Brain microvascular endothelial cell (primary cell): ENCODE results near the gene MVK.

Experiments
- DNase-seq: peaks from one replicate; pipeline ENCODE4 v3.0.0-alpha.2; 2020
- H3K27ac ChIP-seq: fragments of 250-450 bp; sonication (Bioruptor Pico); 2 replicates; pipeline ENCODE4 v1.5.1; 2020; ENCODE audit warnings: mild to moderate bottlenecking, moderate library complexity
- H3K27me3 ChIP-seq: fragments of 250-450 bp; sonication (Bioruptor Pico); replicated peaks from 2 replicates; pipeline ENCODE4 v1.5.1; 2020; ENCODE audit warnings: mild to moderate bottlenecking
- H3K36me3 ChIP-seq: fragments of 250-450 bp; sonication (Bioruptor Pico); replicated peaks from 2 replicates; pipeline ENCODE4 v1.5.1; 2020; ENCODE audit warnings: mild to moderate bottlenecking
- H3K4me3 ChIP-seq: 2 replicates; pipeline ENCODE4 v1.5.1; 2011; ENCODE audit warnings: low read depth, mild to moderate bottlenecking, control low read depth, low read length, moderate library complexity
- in situ Hi-C: cut with HindIII; loops from 2 replicates; pipeline ENCODE4 v1.10.0; 2017; ENCODE audit warnings: low sequenced_read_pairs, low pct_ligation_motif_present
- TF ChIP-seq, protein P1 (sequence below): IDR thresholded peaks from 2 replicates; pipeline ENCODE4 v1.5.1; 2011; ENCODE audit warnings: low read depth, mild to moderate bottlenecking, moderate library complexity, low read length, control low read depth, inconsistent platforms; ENCODE audit errors: missing control alignments

The MVK gene

GRCh38 chr12:109589240-109589590 lies 15.6 kb downstream of the MVK start:
- in situ Hi-C loops: no loop called here
- TF ChIP-seq, protein P1, sequence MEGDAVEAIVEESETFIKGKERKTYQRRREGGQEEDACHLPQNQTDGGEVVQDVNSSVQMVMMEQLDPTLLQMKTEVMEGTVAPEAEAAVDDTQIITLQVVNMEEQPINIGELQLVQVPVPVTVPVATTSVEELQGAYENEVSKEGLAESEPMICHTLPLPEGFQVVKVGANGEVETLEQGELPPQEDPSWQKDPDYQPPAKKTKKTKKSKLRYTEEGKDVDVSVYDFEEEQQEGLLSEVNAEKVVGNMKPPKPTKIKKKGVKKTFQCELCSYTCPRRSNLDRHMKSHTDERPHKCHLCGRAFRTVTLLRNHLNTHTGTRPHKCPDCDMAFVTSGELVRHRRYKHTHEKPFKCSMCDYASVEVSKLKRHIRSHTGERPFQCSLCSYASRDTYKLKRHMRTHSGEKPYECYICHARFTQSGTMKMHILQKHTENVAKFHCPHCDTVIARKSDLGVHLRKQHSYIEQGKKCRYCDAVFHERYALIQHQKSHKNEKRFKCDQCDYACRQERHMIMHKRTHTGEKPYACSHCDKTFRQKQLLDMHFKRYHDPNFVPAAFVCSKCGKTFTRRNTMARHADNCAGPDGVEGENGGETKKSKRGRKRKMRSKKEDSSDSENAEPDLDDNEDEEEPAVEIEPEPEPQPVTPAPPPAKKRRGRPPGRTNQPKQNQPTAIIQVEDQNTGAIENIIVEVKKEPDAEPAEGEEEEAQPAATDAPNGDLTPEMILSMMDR: no peak
- H3K27ac ChIP-seq: no peak overlapping the region
- no peak overlapping the region for H3K4me3 ChIP-seq
- no peak for DNase-seq
- H3K36me3 ChIP-seq: peaks cover 11% of the 10 kb centered on the region
- no peaks in the 10 kb centered on the region for H3K27me3 ChIP-seq

DNA sequence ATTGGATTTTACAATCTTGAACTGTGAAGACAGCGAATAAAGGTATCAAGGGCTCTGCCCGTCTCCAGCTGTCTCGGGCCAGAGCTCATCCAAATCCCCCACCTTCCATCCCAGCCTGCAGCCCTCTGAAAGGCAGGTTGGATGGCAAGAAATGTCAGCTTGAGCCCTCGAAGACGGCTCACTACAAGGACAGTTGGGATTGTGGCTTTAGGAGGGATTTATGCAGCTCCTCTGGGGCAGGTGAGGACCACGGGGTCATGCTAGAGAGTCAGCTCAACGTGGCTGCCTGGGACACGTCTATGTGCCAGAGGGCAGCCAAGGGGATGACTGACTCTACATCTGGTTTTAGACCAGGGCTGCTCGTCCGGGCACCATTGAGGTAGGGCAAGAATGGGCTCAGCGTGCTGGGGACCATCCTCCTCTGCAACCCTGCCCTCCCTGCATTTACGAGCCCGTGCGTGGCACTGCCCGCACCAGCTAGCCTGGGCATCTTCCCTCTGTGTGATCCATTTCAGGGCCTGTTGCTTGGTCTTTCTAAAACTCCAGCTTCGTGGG lies 16.2 kb downstream of the MVK start:
- no peak overlapping the region for H3K27ac ChIP-seq
- peaks cover 11% of the 10 kb centered on the region for H3K36me3 ChIP-seq
- TF ChIP-seq, protein P1: no peak
- no peaks in the 10 kb centered on the region for H3K27me3 ChIP-seq
- no peak for DNase-seq
- H3K4me3 ChIP-seq: no peak overlapping the region
- in situ Hi-C loops: no loop called here

- TF ChIP-seq, protein P1: no peak
- no peak overlapping the region for H3K4me3 ChIP-seq
- H3K27me3 ChIP-seq: no peaks in the 10 kb centered on the region
- H3K36me3 ChIP-seq: peaks cover 11% of the 10 kb centered on the region
- H3K27ac ChIP-seq: no peak overlapping the region
- in situ Hi-C loops: no loop called here
- no peak for DNase-seq
Observed at GRCh38 chr12:109590566-109590965, 17.0 kb downstream of the MVK start.

- TF ChIP-seq, protein P1: no peak
Observed at GRCh38 chr12:109591041-109591440, 17.4 kb downstream of the MVK start.

GRCh38 chr12:109592195-109592904 lies 18.8 kb downstream of the MVK start:
- H3K27ac ChIP-seq: no peak overlapping the region
- peaks cover 4% of the 10 kb centered on the region for H3K36me3 ChIP-seq
- H3K27me3 ChIP-seq: no peaks in the 10 kb centered on the region
- no peak overlapping the region for H3K4me3 ChIP-seq
- no peak for DNase-seq
- TF ChIP-seq, protein P1: no peak
- in situ Hi-C loops: no loop called here

More at GRCh38 chr12:109591041-109591440, 17.4 kb downstream of the MVK start:
- Histone ChIP-seq H3K27me3 (no peaks in the 10 kb centered on the region), H3K27ac (no peak overlapping the region), H3K4me3 (no peak overlapping the region), H3K36me3 (peaks cover 11% of the 10 kb centered on the region)
- in situ Hi-C loops: no loop called here
- DNase-seq: no peak

GRCh38 chr12:109592905-109593272 lies 19.3 kb downstream of the MVK start:
- no peaks in the 10 kb centered on the region for H3K27me3 ChIP-seq
- DNase-seq: no peak
- TF ChIP-seq, protein P1: no peak
- no peak overlapping the region for H3K27ac ChIP-seq
- no peaks in the 10 kb centered on the region for H3K36me3 ChIP-seq
- no peak overlapping the region for H3K4me3 ChIP-seq
- in situ Hi-C loops: no loop called here
